ENCODE data around the gene TTC23. TPM values are rescaled to one million over a fixed set of nuclear protein-coding genes. Genes with fewer than 3 reads are reported as not detected.
"Not testable (repeated sequence)": the region's sequence is repeated elsewhere in the genome, so short reads cannot be mapped to it uniquely, and the experiment has no call there.

The TTC23 gene
- total RNA-seq, 1 donor from 2014 or later, result 11.4 TPM

DNA sequence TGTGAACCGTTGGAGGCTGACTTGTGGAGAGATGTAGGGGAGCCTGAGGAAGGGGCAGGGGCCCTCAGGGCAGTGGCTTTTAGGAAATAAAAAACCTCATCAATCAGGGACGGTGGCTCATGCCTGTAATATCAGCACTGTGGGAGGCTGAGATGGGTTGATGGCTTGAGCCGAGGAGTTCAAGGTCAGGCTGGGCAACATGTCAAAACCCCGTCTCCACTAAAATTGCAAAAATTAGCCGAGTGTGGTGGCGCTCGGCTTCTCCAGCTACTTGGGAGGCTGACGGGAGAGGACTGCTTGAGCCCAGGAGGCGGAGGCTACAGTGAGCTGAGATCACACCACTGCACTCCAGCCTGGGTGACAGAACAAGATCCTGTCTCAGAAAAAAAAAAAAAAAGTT is 7.6 kb downstream of the TTC23 start:
- peaks cover 8% of the 10 kb centered on the region for H3K4me1 ChIP-seq
- no peak overlapping the region for H3K4me3 ChIP-seq
- peaks cover 26% of the 10 kb centered on the region for H3K36me3 ChIP-seq
- no peaks in the 10 kb centered on the region for H3K27me3 ChIP-seq (ENCODE audit: low read depth)
- TF ChIP-seq CTCF (IDR thresholded peaks at IDR 0.05; ENCODE audit: borderline replicate concordance), result no peak
- no peak for DNase-seq
- H3K9me3 ChIP-seq (replicated peaks), result no peaks in the 10 kb centered on the region
- intact Hi-C loops (cut with micrococcal nuclease), result no loop called here
- no peak overlapping the region for H3K27ac ChIP-seq (replicated peaks)

DNA sequence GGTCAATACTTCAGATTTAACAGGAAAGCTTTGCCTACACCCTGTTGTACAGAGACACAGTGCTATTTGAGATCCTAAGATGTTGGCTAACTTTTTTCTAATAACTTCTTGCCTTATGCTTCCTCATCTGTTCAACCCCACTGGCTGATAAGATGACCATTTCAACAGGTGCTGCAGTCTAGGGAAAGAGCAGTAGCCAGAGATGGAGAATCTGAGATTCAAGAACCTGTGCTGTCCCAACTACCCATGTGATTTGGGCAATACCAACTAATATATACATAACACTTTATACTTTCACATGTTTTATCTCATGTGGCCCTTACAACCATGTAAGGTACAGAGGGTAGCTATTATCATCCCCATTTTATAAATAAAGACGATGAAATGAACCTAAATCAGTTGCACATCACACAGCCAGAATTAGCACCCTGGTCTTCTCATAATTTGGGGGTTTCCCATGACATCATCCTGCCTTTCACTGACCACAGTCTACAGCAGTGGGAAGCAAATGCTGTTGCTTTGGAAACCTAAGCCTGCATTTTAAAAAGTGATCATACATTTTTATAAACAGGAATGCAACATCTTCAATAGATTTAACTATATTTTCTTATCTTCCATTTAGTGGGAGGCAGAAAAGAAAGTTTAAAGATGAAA is 9.7 kb downstream of the TTC23 start:
- peaks cover 33% of the 10 kb centered on the region for H3K36me3 ChIP-seq
- H3K27me3 ChIP-seq (ENCODE audit: low read depth), result no peaks in the 10 kb centered on the region
- intact Hi-C loops (cut with micrococcal nuclease), result no loop called here
- H3K9me3 ChIP-seq (replicated peaks), result no peaks in the 10 kb centered on the region
- DNase-seq, result no peak
- H3K4me3 ChIP-seq, result no peak overlapping the region
- H3K4me1 ChIP-seq, result peaks cover 7% of the 10 kb centered on the region
- no peak for TF ChIP-seq CTCF (IDR thresholded peaks at IDR 0.05; ENCODE audit: borderline replicate concordance)
- H3K27ac ChIP-seq (replicated peaks), result no peak overlapping the region

DNA sequence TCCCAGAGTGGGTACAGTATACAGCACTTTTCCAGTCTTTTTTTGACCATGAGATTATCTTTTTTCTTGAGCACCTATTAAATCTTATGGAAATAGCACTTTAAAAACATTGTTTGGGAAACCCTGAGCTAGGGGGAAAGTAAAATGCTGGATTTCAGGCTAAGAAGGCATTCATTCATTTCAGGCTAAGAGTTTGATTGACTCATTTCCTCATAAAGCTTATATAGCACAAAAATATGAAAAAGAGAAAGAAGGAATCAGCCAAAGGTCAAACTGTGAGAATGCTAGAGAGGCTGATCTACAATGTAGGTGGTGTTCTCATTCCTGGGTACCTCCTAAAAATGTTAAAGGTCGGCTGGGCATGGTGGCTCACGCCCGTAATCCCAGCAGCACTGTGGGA is 10.5 kb downstream of the TTC23 start:
- Histone ChIP-seq H3K9me3 (replicated peaks) (no peaks in the 10 kb centered on the region), H3K4me1 (peaks cover 7% of the 10 kb centered on the region), H3K27me3 (ENCODE audit: low read depth) (no peaks in the 10 kb centered on the region), H3K4me3 (no peak overlapping the region), H3K36me3 (peaks cover 33% of the 10 kb centered on the region), H3K27ac (replicated peaks) (no peak overlapping the region)
- no peak for TF ChIP-seq CTCF (IDR thresholded peaks at IDR 0.05; ENCODE audit: borderline replicate concordance)
- DNase-seq, result no peak
- intact Hi-C loops (cut with micrococcal nuclease), result no loop called here

DNA sequence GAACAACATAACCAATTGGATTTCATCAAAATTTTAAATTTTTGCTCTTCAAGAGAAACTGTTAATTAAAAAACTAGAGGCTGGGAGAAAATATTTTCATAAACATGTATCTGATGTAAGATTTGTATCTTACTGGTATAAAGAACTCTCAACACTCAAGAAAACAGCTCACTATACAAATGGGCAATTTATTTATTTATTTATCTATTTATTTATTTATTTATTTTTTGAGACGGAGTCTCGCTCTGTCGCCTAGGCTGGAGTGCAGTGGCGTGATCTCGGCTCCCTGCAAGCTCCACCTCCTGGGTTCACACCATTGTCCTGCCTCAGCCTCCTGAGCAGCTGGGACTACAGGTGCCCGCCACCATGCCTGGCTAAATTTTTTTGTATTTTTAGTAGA is 15.2 kb downstream of the TTC23 start:
- H3K27me3 ChIP-seq (ENCODE audit: low read depth); intact Hi-C loops (cut with micrococcal nuclease); H3K4me1 ChIP-seq; DNase-seq; H3K9me3 ChIP-seq (replicated peaks); H3K27ac ChIP-seq (replicated peaks); H3K4me3 ChIP-seq: not testable (repeated sequence)
- H3K36me3 ChIP-seq, result peaks cover 29% of the 10 kb centered on the region

DNA sequence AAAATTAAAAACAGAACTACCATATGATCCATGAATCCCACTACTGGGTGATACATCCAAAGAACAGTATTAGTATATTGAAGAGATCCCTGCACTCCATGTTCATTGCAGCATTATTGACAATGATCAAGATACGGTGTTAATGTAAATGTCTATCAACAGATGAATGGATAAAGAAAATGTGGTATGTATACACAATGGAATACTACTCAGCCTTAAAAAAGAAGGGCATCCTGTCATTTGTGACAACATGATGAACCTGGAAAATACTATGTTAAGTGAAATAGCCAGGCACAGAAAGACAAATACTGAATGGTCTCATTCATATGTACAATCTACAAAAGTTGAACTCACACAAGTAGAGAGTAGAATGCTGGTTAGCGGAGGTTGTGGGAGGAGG is 16.6 kb downstream of the TTC23 start:
- H3K4me1 ChIP-seq, result no peaks in the 10 kb centered on the region
- intact Hi-C loops (cut with micrococcal nuclease), result no loop called here
- H3K27ac ChIP-seq (replicated peaks), result no peak overlapping the region
- TF ChIP-seq CTCF (IDR thresholded peaks at IDR 0.05; ENCODE audit: borderline replicate concordance), result no peak
- no peak for DNase-seq
- peaks cover 6% of the 10 kb centered on the region for H3K9me3 ChIP-seq (replicated peaks)
- no peaks in the 10 kb centered on the region for H3K27me3 ChIP-seq (ENCODE audit: low read depth)
- H3K4me3 ChIP-seq, result no peak overlapping the region
- H3K36me3 ChIP-seq, result peaks cover 29% of the 10 kb centered on the region

- H3K27ac ChIP-seq (replicated peaks), result no peak overlapping the region
- no peaks in the 10 kb centered on the region for H3K27me3 ChIP-seq (ENCODE audit: low read depth)
- peaks cover 41% of the 10 kb centered on the region for H3K36me3 ChIP-seq
- intact Hi-C loops (cut with micrococcal nuclease), result no loop called here
- H3K4me3 ChIP-seq, result no peak overlapping the region
- TF ChIP-seq CTCF (IDR thresholded peaks at IDR 0.05; ENCODE audit: borderline replicate concordance), result no peak
- no peaks in the 10 kb centered on the region for H3K4me1 ChIP-seq
- H3K9me3 ChIP-seq (replicated peaks), result peaks cover 6% of the 10 kb centered on the region
- DNase-seq, result no peak
Observed at GRCh38 chr15:99230867-99231266, 18.5 kb downstream of the TTC23 start.

Data from left ventricle myocardium inferior (tissue), 1 donor.